GM12878 (cell line): ENCODE measurements around the gene C1orf21. TPM values are rescaled to one million over a fixed set of nuclear protein-coding genes. Genes with fewer than 3 reads are reported as not detected.

ENCODE experiments used
- ATAC-seq: fragments of 200-7000 bp; cut with Tn5 transposase; 3 replicates; pipeline ENCODE4 v1.9.1; 2020; ENCODE audit warnings: mild to moderate bottlenecking, moderate library complexity
- BruUV-seq: library from RNA; stranded (reverse); fragments of 400-500 nt; replicated peaks from 2 replicates; lab custom pipeline; 2021; lab: Mats Ljungman, UMichigan
- CTCF ChIA-PET: fragments of 300-600 bp; sonication (Branson Sonifier 250); formaldehyde crosslinking; extraction: SDS; loops from one replicate; lab custom pipeline; 2021; ENCODE audit warnings: inconsistent platforms; lab: Yijun Ruan, JAX
- POLR2A ChIA-PET: fragments of 350-600 bp; formaldehyde crosslinking; extraction: SDS; loops from one replicate; lab custom pipeline; 2021; ENCODE audit warnings: inconsistent platforms; lab: Charles Lee
- RAD21 ChIA-PET: fragments of 300-600 bp; sonication (Branson Sonifier 250); formaldehyde crosslinking; loops from one replicate; lab custom pipeline; 2023; ENCODE audit warnings: antibody characterized with exemption; ENCODE audit not compliant: unreplicated experiment; lab: Charles Lee
- SMC1A ChIA-PET: fragments of 300-600 bp; sonication (Branson Sonifier 250); formaldehyde crosslinking; loops from one replicate; lab custom pipeline; 2023; ENCODE audit not compliant: unreplicated experiment, uncharacterized antibody; lab: Charles Lee
- DNase-seq: peaks from one replicate; pipeline ENCODE4 v3.0.0-alpha.2; 2011; ENCODE audit warnings: low read depth, low spot score
- FAIRE-seq: peaks from 3 replicates; lab custom pipeline; 2011; peaks lifted over from hg19 to GRCh38; lab: Jason Lieb, UNC
- H2AFZ ChIP-seq: 2 replicates; pipeline ENCODE4 v1.6.0; 2011; ENCODE audit warnings: low read depth, low read length, control low read depth; ENCODE audit not compliant: control insufficient read depth
- H3K27ac ChIP-seq: 2 replicates; pipeline ENCODE4 v1.5.1; 2011; ENCODE audit warnings: control low read depth; ENCODE audit not compliant: control insufficient read depth, insufficient read depth
- H3K27me3 ChIP-seq, 2 experiments: replicated peaks in 1 of 2; 2 replicates each; pipeline versions ENCODE4 v1.6.0 to v1.6.1; 2011; ENCODE audit warnings: low read length in 1 of 2; ENCODE audit not compliant: control insufficient read depth in 2 of 2, insufficient read depth in 2 of 2
- H3K36me3 ChIP-seq, 2 experiments: 2 replicates each; pipeline ENCODE4 v1.5.1; 2011; ENCODE audit warnings: low read length in 1 of 2; ENCODE audit not compliant: control insufficient read depth in 2 of 2, insufficient read depth in 2 of 2
- H3K4me1 ChIP-seq: 2 replicates; pipeline ENCODE4 v1.6.1; 2011; ENCODE audit warnings: mild to moderate bottlenecking, low read length, moderate library complexity, mixed read lengths; ENCODE audit not compliant: control insufficient read depth, insufficient read depth
- H3K4me2 ChIP-seq: 2 replicates; pipeline ENCODE4 v1.6.0; 2011; ENCODE audit warnings: control low read depth; ENCODE audit not compliant: control insufficient read depth, insufficient read depth
- H3K4me3 ChIP-seq: fragments of 200-600 bp; sonication (generic); 2 replicates; pipeline ENCODE4 v1.5.1; 2016
- H3K79me2 ChIP-seq: 2 replicates; pipeline ENCODE4 v1.6.0; 2011; ENCODE audit warnings: low read length; ENCODE audit not compliant: control insufficient read depth, insufficient read depth
- H3K9ac ChIP-seq: 2 replicates; pipeline ENCODE4 v1.8.0; 2011; ENCODE audit warnings: low read length, control low read depth, mixed read lengths; ENCODE audit not compliant: control insufficient read depth, insufficient read depth
- H3K9me3 ChIP-seq: replicated peaks from 3 replicates; pipeline ENCODE4 v1.5.1; 2011; ENCODE audit warnings: mild to moderate bottlenecking, low read length; ENCODE audit not compliant: control insufficient read depth, insufficient read depth
- H4K20me1 ChIP-seq: 2 replicates; pipeline ENCODE4 v1.6.0; 2011; ENCODE audit not compliant: control insufficient read depth, insufficient read depth
- DPF2 ChIP-seq: fragments of 450-650 bp; IDR thresholded peaks from 2 replicates; pipeline ENCODE4 v1.6.1; 2017; ENCODE audit warnings: mild to moderate bottlenecking
- EGR1 ChIP-seq, 2 experiments: IDR thresholded peaks; 1 replicate in 1 of 2; 2 replicates in 1 of 2; pipeline ENCODE4 v1.6.1; 2011 to 2012; ENCODE audit warnings: low read depth in 2 of 2, low read length in 2 of 2, borderline replicate concordance in 1 of 2, mild to moderate bottlenecking in 1 of 2, moderate library complexity in 1 of 2
- FOXM1 ChIP-seq: IDR thresholded peaks from 2 replicates; pipeline ENCODE4 v1.6.1; 2012; ENCODE audit warnings: low read depth, mild to moderate bottlenecking, inconsistent platforms, low read length, moderate library complexity
- GATAD2B ChIP-seq: fragments of 450-650 bp; conservative IDR thresholded peaks from 2 replicates; pipeline ENCODE4 v1.6.1; 2017; ENCODE audit warnings: low read depth, mild to moderate bottlenecking, moderate library complexity
- IRF3 ChIP-seq: fragments of 450-650 bp; IDR thresholded peaks from 2 replicates; pipeline ENCODE4 v1.6.1; 2014; ENCODE audit warnings: mild to moderate bottlenecking
- KDM1A ChIP-seq: fragments of 200-600 bp; sonication (generic); IDR thresholded peaks from 2 replicates; pipeline ENCODE4 v1.6.1; 2016; ENCODE audit warnings: borderline replicate concordance
- MEF2A ChIP-seq: IDR thresholded peaks from 2 replicates; pipeline ENCODE4 v1.6.1; 2011; ENCODE audit warnings: low read depth, mild to moderate bottlenecking, low read length, moderate library complexity; ENCODE audit not compliant: insufficient read depth
- TARDBP ChIP-seq: IDR thresholded peaks from 2 replicates; pipeline ENCODE4 v1.6.1; 2016; ENCODE audit warnings: borderline replicate concordance
- WGBS: methylation state at CpG from one replicate; pipeline ENCODE4 v1.1.6; 2016; ENCODE audit warnings: low lambda C conversion rate; ENCODE audit not compliant: insufficient replicate concordance, insufficient coverage; ENCODE audit errors: missing lambda C conversion rate; 5-methylcytosine and 5-hydroxymethylcytosine counted together
- in situ Hi-C: fragments of 300-500 bp; cut with MboI; formaldehyde crosslinking; loops from 9 replicates; pipeline ENCODE4 v1.14.3; 2018; ENCODE audit warnings: mixed read lengths
- intact Hi-C: fragments of 100-400 bp; cut with micrococcal nuclease; formaldehyde crosslinking; loops from one replicate; pipeline ENCODE4 v1.14.2; 2022; ENCODE audit not compliant: unreplicated experiment
- polyA plus RNA-seq, 11 experiments: library from polyadenylated mRNA; depleted of rRNA in 4 of 11; unstranded in 6 of 11; stranded (reverse) in 5 of 11; fragments of >200 nt; fragmentation: Nextera tagmentation in 4 of 11; fragmentation: Illumina TruSeq in 1 of 11; extraction: Ambion mirVana in 4 of 11; extraction: Trizol in 1 of 11; gene quantifications; 1 replicate in 1 of 11; 2 replicates in 10 of 11; pipeline versions ENCODE4 v1.2.1 to v1.2.3, GENCODE V29; 2011 to 2016; ENCODE audit warnings: inconsistent platforms in 2 of 11, missing spikeins in 2 of 11, low read depth in 1 of 11
- total RNA-seq, 4 experiments: library from RNA; depleted of rRNA in 3 of 4; stranded (reverse); fragments of >200 nt in 3 of 4; fragmentation: Illumina TruSeq in 1 of 4; extraction: Trizol in 1 of 4; gene quantifications; 2 replicates each; pipeline versions ENCODE4 v1.2.1 to v1.2.3, GENCODE V29; 2013 to 2021

Gene C1orf21
- total and polyA plus RNA-seq, 10 of the 15 experiments (the other 5 are each of a cell fraction or from before 2014, with no cell fraction given): 0.03 to 1.6 (median 0.17) TPM; not detected in 3

- ChIA-PET RAD21 (no interaction called here), POLR2A (no interaction called here)
- in situ Hi-C loops: no loop called here
These were observed 89.4 kb downstream of the C1orf21 start for GRCh38 chr1:184476187-184476586.

GRCh38 chr1:184479435-184480167 lies 92.8 kb downstream of the C1orf21 start:
- Histone ChIP-seq H3K4me3 (no peak overlapping the region), H3K4me2 (no peak overlapping the region), H3K9me3 (no peaks in the 10 kb centered on the region; the same call in 2 of the 3 replicates), H3K27ac (no peak overlapping the region), H3K36me3 (no peaks in the 10 kb centered on the region), H3K9ac (no peak overlapping the region), H3K27me3 (no peaks in the 10 kb centered on the region; a peak in 1 of 4 replicates), H4K20me1 (no peaks in the 10 kb centered on the region), H3K79me2 (no peaks in the 10 kb centered on the region), H3K4me1 (no peaks in the 10 kb centered on the region), H2AFZ (no peak overlapping the region)
- BruUV-seq: no TSS peak
- RAD21 ChIA-PET: interaction anchor here (1.2 kb wide), 1 partner anchor 64 kb away, joined by 3 read pairs; no protein-coding TSS in a partner anchor
- intact Hi-C loops (no loop called here), in situ Hi-C loops (no loop called here)
- WGBS: 51% methylated on average over 13 of the region's 14 CpGs
- TF ChIP-seq GATAD2B (no peak), EGR1 (IDR thresholded peaks at IDR 0.05; ENCODE audit: borderline replicate concordance in 1 of 2, low read depth in 2 of 2, low read length in 2 of 2) (no peak), TARDBP (no peak), MEF2A (no peak), IRF3 (no peak), DPF2 (no peak), FOXM1 (no peak)
- CTCF ChIA-PET: no interaction called here
- SMC1A ChIA-PET: interaction anchor here (0.7 to 1.3 kb wide), 2 partner anchors 14 to 53 kb away, joined by 3 read pairs; no protein-coding TSS in a partner anchor
- no peak for FAIRE-seq
- no peak for DNase-seq
- POLR2A ChIA-PET: no interaction called here
- ATAC-seq: no peak

More at GRCh38 chr1:184476187-184476586, 89.4 kb downstream of the C1orf21 start:
- Histone ChIP-seq H3K4me3 (no peak overlapping the region), H4K20me1 (no peaks in the 10 kb centered on the region), H3K79me2 (no peaks in the 10 kb centered on the region), H3K27me3 (no peaks in the 10 kb centered on the region; a peak in 1 of 4 replicates), H3K9me3 (no peaks in the 10 kb centered on the region; the same call in 2 of the 3 replicates), H3K36me3 (no peaks in the 10 kb centered on the region), H3K9ac (no peak overlapping the region), H3K27ac (no peak overlapping the region), H3K4me1 (no peaks in the 10 kb centered on the region), H3K4me2 (no peak overlapping the region), H2AFZ (no peak overlapping the region)
- WGBS: 3% methylated on average over 2 of the region's 2 CpGs
- BruUV-seq: no TSS peak
- no peak for ATAC-seq
- intact Hi-C loops: no loop called here
- CTCF ChIA-PET: no interaction called here
- TF ChIP-seq KDM1A: no peak
- no peak for DNase-seq
- SMC1A ChIA-PET: interaction anchor here (1.0 to 1.5 kb wide), 2 partner anchors 9 to 15 kb away, joined by 3 to 4 read pairs; no protein-coding TSS in a partner anchor
- no peak for FAIRE-seq
